Measurements from ENCODE around the gene GALNT9. TPM values are rescaled to one million over a fixed set of nuclear protein-coding genes. Genes with fewer than 3 reads are reported as not detected.

GALNT9 gene
- total RNA-seq, 1 experiment from 2014 or later: 2.6 TPM

DNA sequence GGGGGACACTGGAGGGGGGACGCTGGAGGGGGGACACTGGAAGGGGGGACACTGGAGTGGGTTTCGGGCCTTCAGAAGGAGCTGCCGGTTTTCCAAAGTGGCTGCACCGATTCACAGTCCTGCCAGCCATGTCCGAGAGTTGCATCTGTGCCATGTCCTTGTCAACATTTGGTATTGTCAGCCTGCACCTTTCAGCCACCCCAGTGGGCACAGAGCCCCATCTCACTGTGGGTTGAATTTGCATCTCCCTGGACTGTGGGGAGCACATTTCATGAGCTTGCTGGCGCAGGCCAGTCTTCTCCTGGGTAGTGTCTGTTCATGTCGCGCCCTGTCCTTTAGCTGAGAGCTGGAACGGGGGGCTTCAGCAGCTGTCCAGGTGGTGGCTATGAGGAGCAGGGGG is 72.7 kb downstream of the GALNT9 start:
- Histone ChIP-seq H3K4me2 (ENCODE audit: low read length) (no peak overlapping the region), H3K79me2 (ENCODE audit: insufficient read depth, low read length) (no peaks in the 10 kb centered on the region), H3K27ac (ENCODE audit: low read depth, low read length) (no peak overlapping the region), H2AFZ (ENCODE audit: low read depth, low read length, poor library complexity, severe bottlenecking) (no peak overlapping the region), H3K36me3 (ENCODE audit: control insufficient read depth in 1 of 2, insufficient read depth in 2 of 2, low read length in 2 of 2) (no peaks in the 10 kb centered on the region), H3K9me2 (ENCODE audit: insufficient read depth) (no peaks in the 10 kb centered on the region), H4K20me1 (ENCODE audit: insufficient read depth) (no peaks in the 10 kb centered on the region), H3K9ac (ENCODE audit: low read length) (no peak overlapping the region), H3K4me1 (ENCODE audit: control insufficient read depth in 1 of 2, insufficient read depth in 2 of 2, low read length in 2 of 2) (no peaks in the 10 kb centered on the region; a peak in 1 of 4 replicates), H3K27me3 (ENCODE audit: insufficient read depth, low read length) (no peaks in the 10 kb centered on the region), H3K9me3 (ENCODE audit: control insufficient read depth in 1 of 2, insufficient read depth in 1 of 2, low read depth in 1 of 2, low read length in 2 of 2) (no peaks in the 10 kb centered on the region), H3K4me3 (replicated peaks in 1 of 2; ENCODE audit: low read depth in 1 of 2, low read length in 2 of 2) (no peak overlapping the region)
- TF ChIP-seq JUND (IDR thresholded peaks at IDR 0.05): no peak
- TF ChIP-seq TCF7L2 (IDR thresholded peaks at IDR 0.05; ENCODE audit: borderline replicate concordance, extremely low read depth, insufficient read depth, insufficient read length): no peak
- TF ChIP-seq EZH2phosphoT487 (IDR thresholded peaks at IDR 0.05; ENCODE audit: borderline replicate concordance): no peak
- TF ChIP-seq ELF1 (IDR thresholded peaks at IDR 0.05; ENCODE audit: borderline replicate concordance, low read depth): no peak
- TF ChIP-seq EZH2 (IDR thresholded peaks at IDR 0.05): no peak
- TF ChIP-seq ATF3 (IDR thresholded peaks at IDR 0.05): no peak
- TF ChIP-seq, protein P1, sequence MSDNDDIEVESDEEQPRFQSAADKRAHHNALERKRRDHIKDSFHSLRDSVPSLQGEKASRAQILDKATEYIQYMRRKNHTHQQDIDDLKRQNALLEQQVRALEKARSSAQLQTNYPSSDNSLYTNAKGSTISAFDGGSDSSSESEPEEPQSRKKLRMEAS (IDR thresholded peaks at IDR 0.05): no peak
- no peak for TF ChIP-seq SIN3A (IDR thresholded peaks at IDR 0.05; ENCODE audit: low read depth)
- TF ChIP-seq RAD21 (IDR thresholded peaks at IDR 0.05; ENCODE audit: low read depth): no peak
- ATAC-seq (no peak), DNase-seq (ENCODE audit: low read depth, low spot score) (no peak)
- RAD21 ChIA-PET (ENCODE audit: low non-redundant PET in 1 of 2, low total read pairs in 2 of 2, uncharacterized antibody in 2 of 2, unreplicated experiment in 2 of 2): no interaction called here
- BruUV-seq (replicated peaks): no TSS peak
- POLR2A ChIA-PET: no interaction called here
- intact Hi-C loops (cut with micrococcal nuclease): no loop called here
- CTCF ChIA-PET: no interaction called here

DNA sequence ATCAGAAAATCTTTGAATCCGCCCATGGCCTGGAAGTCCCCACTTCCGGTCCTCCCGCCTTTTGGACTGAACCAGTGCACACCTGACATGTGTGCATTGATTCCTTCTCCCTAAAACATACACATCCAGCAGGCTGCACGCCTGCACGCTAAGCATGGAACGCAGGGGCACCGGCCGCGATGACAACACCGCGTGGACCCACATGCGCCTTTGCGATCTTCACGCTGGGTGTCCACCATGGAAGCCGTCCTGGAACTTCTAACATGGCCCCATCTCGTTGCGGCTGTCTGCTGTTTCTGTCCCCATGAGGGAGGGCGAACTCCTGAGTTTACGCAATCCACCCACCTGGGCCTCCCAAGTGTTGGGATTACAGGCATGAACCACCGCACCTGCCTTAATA is 73.7 kb downstream of the GALNT9 start:
- Histone ChIP-seq H3K4me1 (ENCODE audit: control insufficient read depth in 1 of 2, insufficient read depth in 2 of 2, low read length in 2 of 2) (no peaks in the 10 kb centered on the region; a peak in 1 of 4 replicates), H3K4me2 (ENCODE audit: low read length) (no peak overlapping the region), H3K79me2 (ENCODE audit: insufficient read depth, low read length) (no peaks in the 10 kb centered on the region), H3K4me3 (replicated peaks in 1 of 2; ENCODE audit: low read depth in 1 of 2, low read length in 2 of 2) (no peak overlapping the region), H3K9ac (ENCODE audit: low read length) (no peak overlapping the region), H4K20me1 (ENCODE audit: insufficient read depth) (no peaks in the 10 kb centered on the region), H3K9me3 (ENCODE audit: control insufficient read depth in 1 of 2, insufficient read depth in 1 of 2, low read depth in 1 of 2, low read length in 2 of 2) (no peaks in the 10 kb centered on the region), H3K36me3 (ENCODE audit: control insufficient read depth in 1 of 2, insufficient read depth in 2 of 2, low read length in 2 of 2) (no peaks in the 10 kb centered on the region), H2AFZ (ENCODE audit: low read depth, low read length, poor library complexity, severe bottlenecking) (no peak overlapping the region), H3K27me3 (ENCODE audit: insufficient read depth, low read length) (no peaks in the 10 kb centered on the region), H3K9me2 (ENCODE audit: insufficient read depth) (no peaks in the 10 kb centered on the region), H3K27ac (ENCODE audit: low read depth, low read length) (no peak overlapping the region)
- ATAC-seq: no peak
- CTCF ChIA-PET: no interaction called here
- DNase-seq (ENCODE audit: low read depth, low spot score): no peak
- no peak for TF ChIP-seq YY1 (IDR thresholded peaks at IDR 0.05; ENCODE audit: extremely low read depth, insufficient replicate concordance, low read depth, low read length)
- TF ChIP-seq EGR1 (IDR thresholded peaks at IDR 0.05; ENCODE audit: low read depth): no peak
- TF ChIP-seq EZH2 (IDR thresholded peaks at IDR 0.05): no peak
- TF ChIP-seq ELF1 (IDR thresholded peaks at IDR 0.05; ENCODE audit: borderline replicate concordance, low read depth): no peak
- TF ChIP-seq POLR2AphosphoS5 (IDR thresholded peaks at IDR 0.05; ENCODE audit: low read depth, low read length): no peak
- TF ChIP-seq ATF3 (IDR thresholded peaks at IDR 0.05): no peak
- no peak for TF ChIP-seq SIN3A (IDR thresholded peaks at IDR 0.05; ENCODE audit: low read depth)
- TF ChIP-seq CEBPB (IDR thresholded peaks at IDR 0.05; ENCODE audit: low read depth): no peak
- RAD21 ChIA-PET (ENCODE audit: low non-redundant PET in 1 of 2, low total read pairs in 2 of 2, uncharacterized antibody in 2 of 2, unreplicated experiment in 2 of 2): no interaction called here
- POLR2A ChIA-PET: no interaction called here
- intact Hi-C loops (cut with micrococcal nuclease): no loop called here
- no TSS peak for BruUV-seq (replicated peaks)

Measured in HCT116 (cell line).